ENCODE results near the gene FASN.

Gene FASN

DNA sequence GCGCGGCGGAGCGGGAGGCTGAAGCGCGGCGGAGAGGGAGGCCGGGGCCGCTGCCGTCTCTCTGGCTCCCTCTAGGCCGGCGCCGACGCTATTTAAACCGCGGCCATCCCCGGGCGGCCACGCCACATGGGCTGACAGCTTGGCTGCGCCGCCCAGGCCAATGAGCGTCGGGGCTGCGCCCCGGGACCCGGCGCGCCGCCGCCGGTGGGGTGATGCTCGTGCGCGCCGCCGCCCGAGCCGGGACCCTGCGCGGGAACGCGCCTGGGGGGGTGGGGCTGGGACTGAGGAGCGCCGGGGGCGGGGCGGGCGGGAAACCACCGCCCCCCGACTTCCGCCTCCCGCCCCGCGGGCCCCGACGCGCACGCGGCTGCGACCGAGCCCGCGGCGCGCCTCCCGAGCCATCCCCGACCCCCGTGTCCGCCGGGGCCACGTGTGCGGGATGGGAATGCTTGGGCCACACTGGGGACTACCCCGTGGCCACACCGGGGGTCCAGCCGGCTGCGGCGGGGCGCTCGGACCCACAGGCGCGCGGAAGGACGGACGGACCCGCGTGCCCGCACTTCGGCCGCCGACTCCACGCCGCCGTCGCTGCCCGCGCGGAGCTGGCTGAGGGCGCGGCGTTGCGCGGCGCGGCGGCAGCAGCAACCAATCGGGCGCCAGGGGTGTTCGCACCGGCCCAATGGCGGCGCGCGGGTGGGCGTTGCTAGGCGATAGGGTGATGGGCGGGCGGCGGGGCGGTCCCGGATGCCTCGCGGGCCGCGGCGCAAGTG is at the start of gene FASN:
Gene FASN (minus strand): TSS at position 68 of the 770 bp plus-strand sequence. CDS start 1,791 bp downstream, outside the sequence.
- H3K4me3 ChIP-seq (ENCODE audit: low read length): peak within 1 kb of the TSS; percentile 91
- H3K9me3 ChIP-seq (replicated peaks; ENCODE audit: insufficient read depth, low read length): no peaks in the 10 kb centered on the region
- TF ChIP-seq, protein P1, sequence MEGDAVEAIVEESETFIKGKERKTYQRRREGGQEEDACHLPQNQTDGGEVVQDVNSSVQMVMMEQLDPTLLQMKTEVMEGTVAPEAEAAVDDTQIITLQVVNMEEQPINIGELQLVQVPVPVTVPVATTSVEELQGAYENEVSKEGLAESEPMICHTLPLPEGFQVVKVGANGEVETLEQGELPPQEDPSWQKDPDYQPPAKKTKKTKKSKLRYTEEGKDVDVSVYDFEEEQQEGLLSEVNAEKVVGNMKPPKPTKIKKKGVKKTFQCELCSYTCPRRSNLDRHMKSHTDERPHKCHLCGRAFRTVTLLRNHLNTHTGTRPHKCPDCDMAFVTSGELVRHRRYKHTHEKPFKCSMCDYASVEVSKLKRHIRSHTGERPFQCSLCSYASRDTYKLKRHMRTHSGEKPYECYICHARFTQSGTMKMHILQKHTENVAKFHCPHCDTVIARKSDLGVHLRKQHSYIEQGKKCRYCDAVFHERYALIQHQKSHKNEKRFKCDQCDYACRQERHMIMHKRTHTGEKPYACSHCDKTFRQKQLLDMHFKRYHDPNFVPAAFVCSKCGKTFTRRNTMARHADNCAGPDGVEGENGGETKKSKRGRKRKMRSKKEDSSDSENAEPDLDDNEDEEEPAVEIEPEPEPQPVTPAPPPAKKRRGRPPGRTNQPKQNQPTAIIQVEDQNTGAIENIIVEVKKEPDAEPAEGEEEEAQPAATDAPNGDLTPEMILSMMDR (IDR thresholded peaks at IDR 0.05; ENCODE audit: low read length): peak; percentile 39
- no peak for TF ChIP-seq EZH2phosphoT487 (IDR thresholded peaks at IDR 0.05; ENCODE audit: low read length)
- H2AFZ ChIP-seq (ENCODE audit: low read length): peak within 1 kb of the TSS; percentile 56
- peaks cover 17% of the 10 kb centered on the region for H3K4me1 ChIP-seq (ENCODE audit: low read length)
- 0 out of 2 replicates have a peak, but pooled peaks cover 6% of the 10 kb centered on the region for H3F3A ChIP-seq (ENCODE audit: insufficient read depth, low read length)
- peak within 1 kb of the TSS; percentile 100 for H3K4me2 ChIP-seq (ENCODE audit: low read depth, low read length)
- peaks cover 6% of the 10 kb centered on the region; the same call in 1 of the 2 replicates for H4K20me1 ChIP-seq (ENCODE audit: insufficient read depth, low read length)
- H3K27ac ChIP-seq (ENCODE audit: low read length): peak within 1 kb of the TSS; percentile 75
- H3K27me3 ChIP-seq (replicated peaks; ENCODE audit: insufficient read depth, low read length): no peaks in the 10 kb centered on the region
- peak within 1 kb of the TSS; percentile 96 for H3K9ac ChIP-seq (ENCODE audit: low read length)
- no peaks in the 10 kb centered on the region for H3K9me2 ChIP-seq (replicated peaks; ENCODE audit: insufficient read depth, low read length)
- H3K79me2 ChIP-seq (ENCODE audit: low read length): peaks cover 47% of the 10 kb centered on the region
- peak; percentile 96 for DNase-seq
- H3K36me3 ChIP-seq (replicated peaks; ENCODE audit: insufficient read depth, low read length): peaks cover 6% of the 10 kb centered on the region

DNA sequence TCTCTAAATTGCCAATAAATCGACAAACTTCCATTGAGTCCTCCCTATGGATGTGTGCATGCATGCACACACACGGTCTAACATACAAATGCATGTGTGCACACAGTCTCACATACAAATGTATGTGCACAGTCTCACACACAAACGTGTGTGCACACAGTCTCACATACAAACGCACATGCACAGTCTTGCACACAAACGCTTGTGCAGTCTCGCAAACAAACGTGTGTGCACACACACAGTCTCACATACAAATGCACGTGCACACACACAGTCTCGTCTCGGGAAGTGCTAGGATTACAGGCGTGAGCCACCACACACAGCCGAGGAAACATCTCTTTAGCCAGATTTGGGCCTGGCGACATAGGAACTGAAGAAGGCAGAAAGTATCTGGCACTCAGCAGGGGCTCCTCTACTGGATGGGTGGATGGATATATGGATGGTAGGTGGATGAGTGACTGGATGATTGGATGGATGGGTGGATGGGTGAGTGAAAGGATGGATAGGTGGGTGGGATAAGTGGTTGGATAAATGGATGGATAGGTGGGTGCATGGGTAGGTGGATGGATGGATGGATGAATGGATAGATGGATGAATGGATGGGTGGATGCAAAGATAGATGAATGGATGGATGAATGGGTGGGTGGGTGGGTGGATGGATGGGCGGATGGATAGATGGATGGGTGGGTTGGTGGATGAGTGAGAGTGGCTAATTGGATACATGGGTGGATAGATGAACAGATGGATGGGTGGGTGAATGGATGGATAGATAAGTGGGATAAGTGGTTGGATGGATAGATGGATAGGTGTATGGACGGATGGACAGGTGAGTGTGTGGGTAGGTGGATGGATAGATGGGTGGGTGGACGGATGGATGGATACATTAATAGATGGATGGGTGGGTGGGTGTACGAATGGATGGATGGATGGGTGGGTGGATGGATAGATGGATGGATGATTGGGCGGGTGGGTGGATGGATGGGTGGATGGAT is 48.9 kb upstream of the FASN start:
- H4K20me1 ChIP-seq (ENCODE audit: insufficient read depth, low read length): no peaks in the 10 kb centered on the region
- H3K27me3 ChIP-seq (replicated peaks; ENCODE audit: insufficient read depth, low read length): no peaks in the 10 kb centered on the region
- H3K9me3 ChIP-seq (replicated peaks; ENCODE audit: insufficient read depth, low read length): no peaks in the 10 kb centered on the region
- TF ChIP-seq EZH2phosphoT487 (IDR thresholded peaks at IDR 0.05; ENCODE audit: low read length) (no peak), EZH2 (optimal IDR thresholded peaks at IDR 0.05; ENCODE audit: low read depth, low read length) (no peak)
- TF ChIP-seq, protein P1 (IDR thresholded peaks at IDR 0.05; ENCODE audit: low read length): no peak
- no peaks in the 10 kb centered on the region for H3F3A ChIP-seq (ENCODE audit: insufficient read depth, low read length)
- no peaks in the 10 kb centered on the region for H3K36me3 ChIP-seq (replicated peaks; ENCODE audit: insufficient read depth, low read length)
- no peaks in the 10 kb centered on the region for H3K4me1 ChIP-seq (ENCODE audit: low read length)
- no peak overlapping the region for H3K4me3 ChIP-seq (ENCODE audit: low read length)
- DNase-seq: no peak
- no peaks in the 10 kb centered on the region for H3K79me2 ChIP-seq (ENCODE audit: low read length)
- no peaks in the 10 kb centered on the region for H3K9me2 ChIP-seq (replicated peaks; ENCODE audit: insufficient read depth, low read length)
- no peak overlapping the region for H3K4me2 ChIP-seq (ENCODE audit: low read depth, low read length)
- no peak overlapping the region for H3K9ac ChIP-seq (ENCODE audit: low read length)
- H2AFZ ChIP-seq (ENCODE audit: low read length): no peak overlapping the region
- no peak overlapping the region for H3K27ac ChIP-seq (ENCODE audit: low read length)

DNA sequence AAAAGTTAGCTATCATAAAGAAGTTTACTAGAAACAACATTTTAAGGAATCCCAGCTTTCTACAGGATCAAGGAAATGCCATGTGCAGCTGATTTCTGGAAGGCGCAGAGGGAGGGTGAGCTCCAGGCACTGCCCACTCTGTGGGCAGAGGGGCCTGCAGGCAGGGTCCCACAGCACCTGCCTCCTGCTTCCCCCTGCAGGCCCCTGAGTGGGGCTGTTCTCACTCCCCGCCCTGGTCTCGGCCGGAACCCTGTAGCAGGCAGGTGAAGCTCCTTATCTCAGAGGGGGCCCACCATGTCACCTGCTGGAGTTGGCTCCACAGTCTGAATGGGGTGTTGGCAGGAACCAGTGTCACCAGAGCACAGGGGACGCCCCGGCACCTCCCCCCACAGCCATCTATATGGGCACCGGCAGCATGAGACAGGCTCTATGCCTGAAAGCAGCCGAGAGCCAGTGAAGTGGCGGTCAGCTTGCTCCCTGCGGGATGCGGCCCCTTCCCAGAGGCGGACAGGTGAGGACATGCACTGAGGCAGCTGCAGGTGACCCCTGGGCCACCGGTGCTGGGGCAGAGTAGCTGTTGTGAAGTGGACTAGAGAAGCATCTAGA is 47.6 kb upstream of the FASN start:
- no peak overlapping the region for H2AFZ ChIP-seq (ENCODE audit: low read length)
- no peak overlapping the region for H3K9ac ChIP-seq (ENCODE audit: low read length)
- no peaks in the 10 kb centered on the region for H3K9me2 ChIP-seq (replicated peaks; ENCODE audit: insufficient read depth, low read length)
- no peaks in the 10 kb centered on the region for H3K27me3 ChIP-seq (replicated peaks; ENCODE audit: insufficient read depth, low read length)
- H3K4me1 ChIP-seq (ENCODE audit: low read length): no peaks in the 10 kb centered on the region
- H3K9me3 ChIP-seq (replicated peaks; ENCODE audit: insufficient read depth, low read length): no peaks in the 10 kb centered on the region
- H3K27ac ChIP-seq (ENCODE audit: low read length): no peak overlapping the region
- no peaks in the 10 kb centered on the region for H3F3A ChIP-seq (ENCODE audit: insufficient read depth, low read length)
- no peaks in the 10 kb centered on the region for H3K79me2 ChIP-seq (ENCODE audit: low read length)
- H3K4me3 ChIP-seq (ENCODE audit: low read length): no peak overlapping the region
- no peak for DNase-seq
- no peak overlapping the region for H3K4me2 ChIP-seq (ENCODE audit: low read depth, low read length)
- H3K36me3 ChIP-seq (replicated peaks; ENCODE audit: insufficient read depth, low read length): no peaks in the 10 kb centered on the region
- H4K20me1 ChIP-seq (ENCODE audit: insufficient read depth, low read length): no peaks in the 10 kb centered on the region
- TF ChIP-seq, protein P1 (IDR thresholded peaks at IDR 0.05; ENCODE audit: low read length): no peak
- TF ChIP-seq EZH2phosphoT487 (IDR thresholded peaks at IDR 0.05; ENCODE audit: low read length) (no peak), EZH2 (optimal IDR thresholded peaks at IDR 0.05; ENCODE audit: low read depth, low read length) (no peak)

Measured in MM.1S (cell line).